Measurements from ENCODE around the gene ZBTB47.

DNA sequence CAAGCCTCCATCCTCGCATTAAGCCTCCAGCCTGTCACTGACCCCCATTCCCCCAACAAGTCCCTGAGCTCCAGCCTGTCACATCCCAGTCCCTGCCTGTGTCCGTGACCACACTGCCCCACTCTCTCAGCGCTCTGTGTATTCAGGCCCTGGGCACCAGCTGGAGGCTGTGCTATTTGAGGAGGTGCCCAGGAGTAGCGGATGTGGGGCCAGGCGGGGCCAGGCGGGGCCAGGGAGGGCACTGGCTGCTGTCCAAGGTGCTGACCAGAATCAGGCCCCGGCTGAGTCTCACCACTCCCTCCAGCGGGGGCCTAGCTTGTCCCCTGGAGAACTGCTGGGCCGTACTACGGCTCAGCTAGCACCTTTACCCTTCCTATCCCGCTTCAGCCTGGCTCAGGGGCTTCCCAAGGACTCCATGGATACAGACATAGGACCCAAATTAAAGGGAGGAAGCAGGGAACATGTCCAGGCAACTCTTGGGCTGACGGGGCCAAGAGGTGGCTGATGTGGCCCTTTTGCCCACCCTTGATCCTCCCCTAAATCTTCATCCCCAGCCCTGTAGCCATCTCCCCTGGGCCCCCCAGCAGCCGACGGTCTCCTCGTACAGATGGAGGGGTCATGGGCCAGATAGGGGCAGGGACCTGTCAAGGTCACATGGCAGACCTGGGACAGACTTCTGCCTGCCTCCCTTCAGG lies 48.0 kb downstream of the ZBTB47 start:
- TF ChIP-seq, protein P1, sequence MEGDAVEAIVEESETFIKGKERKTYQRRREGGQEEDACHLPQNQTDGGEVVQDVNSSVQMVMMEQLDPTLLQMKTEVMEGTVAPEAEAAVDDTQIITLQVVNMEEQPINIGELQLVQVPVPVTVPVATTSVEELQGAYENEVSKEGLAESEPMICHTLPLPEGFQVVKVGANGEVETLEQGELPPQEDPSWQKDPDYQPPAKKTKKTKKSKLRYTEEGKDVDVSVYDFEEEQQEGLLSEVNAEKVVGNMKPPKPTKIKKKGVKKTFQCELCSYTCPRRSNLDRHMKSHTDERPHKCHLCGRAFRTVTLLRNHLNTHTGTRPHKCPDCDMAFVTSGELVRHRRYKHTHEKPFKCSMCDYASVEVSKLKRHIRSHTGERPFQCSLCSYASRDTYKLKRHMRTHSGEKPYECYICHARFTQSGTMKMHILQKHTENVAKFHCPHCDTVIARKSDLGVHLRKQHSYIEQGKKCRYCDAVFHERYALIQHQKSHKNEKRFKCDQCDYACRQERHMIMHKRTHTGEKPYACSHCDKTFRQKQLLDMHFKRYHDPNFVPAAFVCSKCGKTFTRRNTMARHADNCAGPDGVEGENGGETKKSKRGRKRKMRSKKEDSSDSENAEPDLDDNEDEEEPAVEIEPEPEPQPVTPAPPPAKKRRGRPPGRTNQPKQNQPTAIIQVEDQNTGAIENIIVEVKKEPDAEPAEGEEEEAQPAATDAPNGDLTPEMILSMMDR (IDR thresholded peaks at IDR 0.05), result no peak
- no peak for TF ChIP-seq POLR2A (IDR thresholded peaks at IDR 0.05)

All from thyroid gland (tissue), 4 donors.